ENCODE results near the gene PLRG1. TPM values are rescaled to one million over a fixed set of nuclear protein-coding genes. Genes with fewer than 3 reads are reported as not detected.

PLRG1 gene
- total RNA-seq, 1 donor from 2014 or later: 79.7 TPM

DNA sequence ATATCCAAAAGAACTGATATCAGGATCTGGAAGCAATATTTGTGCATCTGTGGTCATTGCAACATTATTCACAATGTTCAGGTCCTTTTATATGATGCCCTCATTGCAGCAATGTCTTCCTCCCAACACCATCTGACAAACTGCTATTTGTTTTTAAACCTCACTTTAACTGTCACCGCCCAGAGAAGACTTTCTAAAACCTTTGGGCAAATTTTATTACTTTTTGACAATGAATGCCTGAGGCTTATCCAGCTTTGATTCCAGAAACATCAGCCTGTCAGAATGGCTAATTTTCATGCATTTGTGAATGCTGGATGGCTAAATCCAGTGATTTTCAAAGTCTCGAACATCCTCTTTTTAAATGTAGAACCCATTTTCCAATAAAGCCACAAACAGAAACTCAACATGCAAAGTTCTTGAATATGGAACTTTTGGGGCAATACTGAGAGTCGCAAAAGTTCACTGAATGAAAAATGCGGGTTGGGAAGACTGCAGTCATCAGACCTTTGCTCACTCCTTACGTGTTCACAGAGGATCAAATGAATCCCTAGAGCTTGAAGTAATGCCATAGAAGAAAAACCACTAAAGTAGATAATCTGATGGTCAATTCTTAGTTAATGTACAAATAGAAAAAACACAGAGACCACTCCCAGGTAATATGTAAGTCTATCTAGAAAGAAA lies 23.1 kb upstream of the PLRG1 start:
- Mint-ChIP-seq H3K4me1 (ENCODE audit: low read depth, unreplicated experiment) (no peaks in the 10 kb centered on the region), H3K4me3 (ENCODE audit: unreplicated experiment) (no peak overlapping the region), H3K27ac (ENCODE audit: unreplicated experiment) (no peak overlapping the region), H3K36me3 (ENCODE audit: unreplicated experiment) (no peaks in the 10 kb centered on the region), H3K27me3 (ENCODE audit: unreplicated experiment) (no peaks in the 10 kb centered on the region), H3K9me3 (ENCODE audit: unreplicated experiment) (no peaks in the 10 kb centered on the region)
- TF ChIP-seq, protein P1, sequence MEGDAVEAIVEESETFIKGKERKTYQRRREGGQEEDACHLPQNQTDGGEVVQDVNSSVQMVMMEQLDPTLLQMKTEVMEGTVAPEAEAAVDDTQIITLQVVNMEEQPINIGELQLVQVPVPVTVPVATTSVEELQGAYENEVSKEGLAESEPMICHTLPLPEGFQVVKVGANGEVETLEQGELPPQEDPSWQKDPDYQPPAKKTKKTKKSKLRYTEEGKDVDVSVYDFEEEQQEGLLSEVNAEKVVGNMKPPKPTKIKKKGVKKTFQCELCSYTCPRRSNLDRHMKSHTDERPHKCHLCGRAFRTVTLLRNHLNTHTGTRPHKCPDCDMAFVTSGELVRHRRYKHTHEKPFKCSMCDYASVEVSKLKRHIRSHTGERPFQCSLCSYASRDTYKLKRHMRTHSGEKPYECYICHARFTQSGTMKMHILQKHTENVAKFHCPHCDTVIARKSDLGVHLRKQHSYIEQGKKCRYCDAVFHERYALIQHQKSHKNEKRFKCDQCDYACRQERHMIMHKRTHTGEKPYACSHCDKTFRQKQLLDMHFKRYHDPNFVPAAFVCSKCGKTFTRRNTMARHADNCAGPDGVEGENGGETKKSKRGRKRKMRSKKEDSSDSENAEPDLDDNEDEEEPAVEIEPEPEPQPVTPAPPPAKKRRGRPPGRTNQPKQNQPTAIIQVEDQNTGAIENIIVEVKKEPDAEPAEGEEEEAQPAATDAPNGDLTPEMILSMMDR (IDR thresholded peaks at IDR 0.05; ENCODE audit: partially characterized antibody, unreplicated experiment): no peak
- no peak for DNase-seq

DNA sequence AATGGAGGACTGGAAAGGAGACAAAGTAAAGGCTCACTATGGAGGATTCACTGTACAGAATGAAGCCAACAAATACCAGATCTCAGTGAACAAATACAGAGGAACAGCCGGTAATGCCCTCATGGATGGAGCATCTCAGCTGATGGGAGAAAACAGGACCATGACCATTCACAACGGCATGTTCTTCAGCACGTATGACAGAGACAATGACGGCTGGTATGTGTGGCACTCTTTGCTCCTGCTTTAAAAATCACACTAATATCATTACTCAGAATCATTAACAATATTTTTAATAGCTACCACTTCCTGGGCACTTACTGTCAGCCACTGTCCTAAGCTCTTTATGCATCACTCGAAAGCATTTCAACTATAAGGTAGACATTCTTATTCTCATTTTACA lies 19.4 kb upstream of the PLRG1 start:
- Mint-ChIP-seq H3K27ac (ENCODE audit: unreplicated experiment) (no peak overlapping the region), H3K4me3 (ENCODE audit: unreplicated experiment) (no peak overlapping the region), H3K27me3 (ENCODE audit: unreplicated experiment) (no peaks in the 10 kb centered on the region), H3K36me3 (ENCODE audit: unreplicated experiment) (no peaks in the 10 kb centered on the region), H3K9me3 (ENCODE audit: unreplicated experiment) (no peaks in the 10 kb centered on the region), H3K4me1 (ENCODE audit: low read depth, unreplicated experiment) (peaks cover 3% of the 10 kb centered on the region)
- TF ChIP-seq, protein P1 (IDR thresholded peaks at IDR 0.05; ENCODE audit: partially characterized antibody, unreplicated experiment): no peak
- DNase-seq: no peak

DNA sequence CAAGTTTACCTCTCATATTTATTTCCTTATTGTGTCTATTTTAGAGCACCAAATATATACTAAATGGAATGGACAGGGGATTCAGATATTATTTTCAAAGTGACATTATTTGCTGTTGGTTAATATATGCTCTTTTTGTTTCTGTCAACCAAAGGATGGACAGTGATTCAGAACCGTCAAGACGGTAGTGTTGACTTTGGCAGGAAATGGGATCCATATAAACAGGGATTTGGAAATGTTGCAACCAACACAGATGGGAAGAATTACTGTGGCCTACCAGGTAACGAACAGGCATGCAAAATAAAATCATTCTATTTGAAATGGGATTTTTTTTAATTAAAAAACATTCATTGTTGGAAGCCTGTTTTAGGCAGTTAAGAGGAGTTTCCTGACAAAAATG lies 18.8 kb upstream of the PLRG1 start:
- no peak for DNase-seq
- no peaks in the 10 kb centered on the region for H3K27me3 Mint-ChIP-seq (ENCODE audit: unreplicated experiment)
- H3K9me3 Mint-ChIP-seq (ENCODE audit: unreplicated experiment): no peaks in the 10 kb centered on the region
- H3K36me3 Mint-ChIP-seq (ENCODE audit: unreplicated experiment): no peaks in the 10 kb centered on the region
- TF ChIP-seq, protein P1 (IDR thresholded peaks at IDR 0.05; ENCODE audit: partially characterized antibody, unreplicated experiment): no peak
- no peak overlapping the region for H3K27ac Mint-ChIP-seq (ENCODE audit: unreplicated experiment)
- peaks cover 3% of the 10 kb centered on the region for H3K4me1 Mint-ChIP-seq (ENCODE audit: low read depth, unreplicated experiment)
- H3K4me3 Mint-ChIP-seq (ENCODE audit: unreplicated experiment): no peak overlapping the region

DNA sequence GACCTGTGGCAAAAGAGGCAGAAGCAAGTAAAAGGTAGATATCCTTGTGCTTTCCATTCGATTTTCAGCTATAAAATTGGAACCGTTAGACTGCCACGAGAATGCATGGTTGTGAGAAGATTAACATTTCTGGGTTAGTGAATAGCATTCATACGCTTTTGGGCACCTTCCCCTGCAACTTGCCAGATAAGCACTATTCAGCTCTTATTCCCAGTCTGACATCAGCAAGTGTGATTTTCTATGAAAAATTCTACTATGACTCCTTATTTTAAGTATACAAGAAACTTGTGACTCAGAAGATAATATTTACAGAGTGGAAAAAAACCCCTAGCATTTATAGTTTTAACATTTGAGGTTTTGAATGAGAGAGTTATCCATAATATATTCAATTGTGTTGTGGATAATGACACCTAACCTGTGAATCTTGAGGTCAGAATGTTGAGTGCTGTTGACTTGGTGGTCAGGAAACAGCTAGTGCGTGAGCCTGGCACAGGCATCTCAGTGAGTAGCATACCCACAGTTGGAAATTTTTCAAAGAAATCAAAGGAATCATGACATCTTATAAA lies 16.5 kb upstream of the PLRG1 start:
- no peak for DNase-seq
- Mint-ChIP-seq H3K27ac (ENCODE audit: unreplicated experiment) (no peak overlapping the region), H3K27me3 (ENCODE audit: unreplicated experiment) (no peaks in the 10 kb centered on the region), H3K4me1 (ENCODE audit: low read depth, unreplicated experiment) (peaks cover 3% of the 10 kb centered on the region), H3K9me3 (ENCODE audit: unreplicated experiment) (no peaks in the 10 kb centered on the region), H3K36me3 (ENCODE audit: unreplicated experiment) (no peaks in the 10 kb centered on the region), H3K4me3 (ENCODE audit: unreplicated experiment) (no peak overlapping the region)
- TF ChIP-seq, protein P1 (IDR thresholded peaks at IDR 0.05; ENCODE audit: partially characterized antibody, unreplicated experiment): no peak

DNA sequence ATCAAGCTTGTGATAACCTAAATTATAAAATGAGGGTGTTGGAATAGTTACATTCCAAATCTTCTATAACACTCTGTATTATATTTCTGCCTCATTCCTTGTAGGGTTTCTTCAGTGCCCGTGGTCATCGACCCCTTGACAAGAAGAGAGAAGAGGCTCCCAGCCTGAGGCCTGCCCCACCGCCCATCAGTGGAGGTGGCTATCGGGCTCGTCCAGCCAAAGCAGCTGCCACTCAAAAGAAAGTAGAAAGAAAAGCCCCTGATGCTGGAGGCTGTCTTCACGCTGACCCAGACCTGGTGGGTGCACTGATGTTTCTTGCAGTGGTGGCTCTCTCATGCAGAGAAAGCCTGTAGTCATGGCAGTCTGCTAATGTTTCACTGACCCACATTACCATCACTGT lies 15.5 kb upstream of the PLRG1 start:
- Mint-ChIP-seq H3K27ac (ENCODE audit: unreplicated experiment) (no peak overlapping the region), H3K36me3 (ENCODE audit: unreplicated experiment) (no peaks in the 10 kb centered on the region), H3K9me3 (ENCODE audit: unreplicated experiment) (no peaks in the 10 kb centered on the region), H3K4me1 (ENCODE audit: low read depth, unreplicated experiment) (peaks cover 3% of the 10 kb centered on the region), H3K27me3 (ENCODE audit: unreplicated experiment) (no peaks in the 10 kb centered on the region), H3K4me3 (ENCODE audit: unreplicated experiment) (no peak overlapping the region)
- TF ChIP-seq, protein P1 (IDR thresholded peaks at IDR 0.05; ENCODE audit: partially characterized antibody, unreplicated experiment): no peak
- no peak for DNase-seq
